PC-3 (cell line): ENCODE measurements around the gene CLEC4A. TPM values are rescaled to one million over a fixed set of nuclear protein-coding genes. Genes with fewer than 3 reads are reported as not detected.

Experiments
- ATAC-seq: fragments of 200-7000 bp; cut with Tn5 transposase; 2 replicates; pipeline ENCODE4 v1.9.1; 2020; ENCODE audit warnings: mild to moderate bottlenecking, moderate library complexity
- Bru-seq: library from RNA; stranded (reverse); fragments of 400-500 nt; gene quantifications from one replicate; lab custom pipeline; 2021; lab: Mats Ljungman, UMichigan
- BruChase-seq, 2 experiments: library from RNA; stranded (reverse); fragments of 400-500 nt; gene quantifications; one replicate each; lab custom pipeline; 2021; lab: Mats Ljungman, UMichigan
- BruUV-seq: library from RNA; stranded (reverse); fragments of 400-500 nt; replicated peaks from 2 replicates; lab custom pipeline; 2021; lab: Mats Ljungman, UMichigan
- CTCF ChIA-PET: fragments of 300-600 bp; sonication (Branson Sonifier 250); formaldehyde crosslinking; loops from one replicate; lab custom pipeline; 2022; ENCODE audit warnings: antibody characterized with exemption; lab: Charles Lee
- POLR2A ChIA-PET: fragments of 300-600 bp; sonication (Branson Sonifier 250); formaldehyde crosslinking; loops from one replicate; lab custom pipeline; 2022; ENCODE audit warnings: antibody characterized with exemption; ENCODE audit not compliant: unreplicated experiment; lab: Charles Lee
- DNase-seq: peaks from one replicate; pipeline ENCODE4 v3.0.0-alpha.2; 2015
- H2AFZ ChIP-seq: fragments of 300-600 bp; sonication (generic); 2 replicates; pipeline ENCODE4 v1.6.0; 2016; ENCODE audit warnings: antibody characterized with exemption, low read length
- H3F3A ChIP-seq: fragments of 300-600 bp; sonication (generic); one replicate; pipeline ENCODE4 v1.6.0; 2017; ENCODE audit warnings: antibody characterized with exemption, low read length, control low read depth, mild to moderate bottlenecking; ENCODE audit not compliant: unreplicated experiment
- H3K27ac ChIP-seq: fragments of 300-600 bp; sonication (generic); 2 replicates; pipeline ENCODE4 v1.5.1; 2016; ENCODE audit warnings: mild to moderate bottlenecking, low read length
- H3K27me3 ChIP-seq: fragments of 300-600 bp; sonication (generic); 2 replicates; pipeline ENCODE4 v1.6.1; 2016; ENCODE audit warnings: low read length, mixed read lengths
- H3K36me3 ChIP-seq: fragments of 300-600 bp; sonication (generic); 2 replicates; pipeline ENCODE4 v1.6.1; 2016; ENCODE audit warnings: low read depth, mixed run types, low read length, mixed read lengths
- H3K4me1 ChIP-seq: fragments of 300-600 bp; sonication (generic); 2 replicates; pipeline ENCODE4 v1.5.1; 2016; ENCODE audit warnings: low read length; ENCODE audit not compliant: insufficient read depth
- H3K4me2 ChIP-seq: fragments of 300-600 bp; sonication (generic); 2 replicates; pipeline ENCODE4 v1.6.0; 2016; ENCODE audit warnings: low read length
- H3K4me3 ChIP-seq: fragments of 300-600 bp; sonication (generic); 2 replicates; pipeline ENCODE4 v1.5.1; 2016; ENCODE audit warnings: mild to moderate bottlenecking, low read length, mixed read lengths
- H3K79me2 ChIP-seq: fragments of 300-600 bp; sonication (generic); 2 replicates; pipeline ENCODE4 v1.6.1; 2017; ENCODE audit warnings: low read length, mixed read lengths
- H3K9ac ChIP-seq: fragments of 300-600 bp; sonication (generic); 2 replicates; pipeline ENCODE4 v1.6.0; 2016; ENCODE audit warnings: mild to moderate bottlenecking, low read length
- H3K9me2 ChIP-seq: fragments of 300-600 bp; sonication (generic); replicated peaks from 2 replicates; pipeline ENCODE4 v1.6.1; 2016; ENCODE audit warnings: mixed run types, low read length, mixed read lengths
- H3K9me3 ChIP-seq: fragments of 300-600 bp; sonication (generic); 2 replicates; pipeline ENCODE4 v1.6.1; 2016; ENCODE audit warnings: low read length, mixed read lengths
- H4K20me1 ChIP-seq: fragments of 300-600 bp; sonication (generic); 2 replicates; pipeline ENCODE4 v1.6.1; 2016; ENCODE audit warnings: low read length, mixed read lengths
- EZH2 ChIP-seq: fragments of 300-600 bp; sonication (generic); IDR thresholded peaks from one replicate; pipeline ENCODE4 v1.6.1; 2017; ENCODE audit warnings: antibody characterized with exemption, mild to moderate bottlenecking, low read length; ENCODE audit not compliant: unreplicated experiment
- EZH2phosphoT487 ChIP-seq: fragments of 300-600 bp; sonication (generic); IDR thresholded peaks from 2 replicates; pipeline ENCODE4 v1.6.1; 2018; ENCODE audit warnings: mild to moderate bottlenecking, antibody characterized with exemption, low read length, borderline replicate concordance
- intact Hi-C: fragments of 100-400 bp; cut with micrococcal nuclease; formaldehyde crosslinking; loops from 2 replicates; pipeline ENCODE4 v1.9.0; 2023
- long read RNA-seq: library from polyadenylated mRNA; unstranded; transcript quantifications from one replicate; pipeline ENCODE4 v2.0.0, GENCODE V29; 2021; ENCODE audit not compliant: unreplicated experiment
- total RNA-seq: library from RNA; depleted of rRNA; stranded (reverse); fragments of >200 nt; gene quantifications from 2 replicates; pipeline ENCODE4 v1.2.3, GENCODE V29; 2014; rRNA removed
- TF ChIP-seq, protein P1 (sequence below): fragments of 300-600 bp; sonication (generic); conservative IDR thresholded peaks from 2 replicates; pipeline ENCODE4 v1.5.1; 2017; ENCODE audit warnings: antibody characterized with exemption, low read depth, mild to moderate bottlenecking, low read length

Gene CLEC4A
- 0.51 TPM in 1 of 2 replicates, not detected in the other for total RNA-seq
- percentile 33 among the genes with signal in this experiment for Bru-seq, nascent RNA
- BruChase-seq, experiment 1, labeled RNA remaining after a 6-hour chase, result percentile 64 among the genes with signal in this experiment
- percentile 58 among the genes with signal in this experiment for BruChase-seq, experiment 2, labeled RNA remaining after a 2-hour chase
- long read RNA-seq, result 0 reads

DNA sequence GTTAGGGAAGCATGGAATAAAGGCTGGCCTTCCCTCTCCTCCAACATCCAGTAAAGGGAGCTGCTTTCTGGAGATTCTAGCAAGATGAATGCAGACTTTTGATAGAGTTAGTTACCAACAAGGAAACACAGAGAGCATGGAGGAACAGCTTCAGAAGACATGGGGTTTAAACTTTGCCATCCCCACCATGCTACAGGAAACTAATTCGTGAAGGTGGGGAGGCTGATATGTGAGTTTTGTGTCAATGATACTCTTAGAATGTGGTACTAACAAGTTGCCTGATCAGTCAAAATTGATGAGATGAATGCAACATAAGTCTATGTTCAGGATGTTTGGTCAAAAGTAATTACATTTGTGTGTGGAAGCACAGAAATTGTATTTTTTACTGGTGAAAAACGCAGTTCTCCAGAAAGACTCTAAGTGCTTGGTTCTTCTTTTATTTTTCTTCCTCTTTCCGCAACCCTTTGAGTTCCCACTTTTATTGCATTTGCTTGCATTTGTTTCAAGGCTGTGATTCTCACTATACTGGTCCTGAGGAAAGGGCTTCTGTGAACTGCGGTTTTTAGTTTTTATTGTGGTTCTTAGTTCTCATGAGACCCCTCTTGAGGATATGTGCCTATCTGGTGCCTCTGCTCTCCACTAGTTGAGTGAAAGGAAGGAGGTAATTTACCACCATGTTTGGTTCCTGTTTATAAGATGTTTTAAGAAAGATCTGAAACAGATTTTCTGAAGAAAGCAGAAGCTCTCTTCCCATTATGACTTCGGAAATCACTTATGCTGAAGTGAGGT lies at the start of gene CLEC4A:
CLEC4A (plus strand) TSS at position 494 of the 789 bp plus-strand sequence; CDS start at position 756, 262 bp downstream.
- BruUV-seq, result no TSS peak
- ATAC-seq, result no peak

DNA sequence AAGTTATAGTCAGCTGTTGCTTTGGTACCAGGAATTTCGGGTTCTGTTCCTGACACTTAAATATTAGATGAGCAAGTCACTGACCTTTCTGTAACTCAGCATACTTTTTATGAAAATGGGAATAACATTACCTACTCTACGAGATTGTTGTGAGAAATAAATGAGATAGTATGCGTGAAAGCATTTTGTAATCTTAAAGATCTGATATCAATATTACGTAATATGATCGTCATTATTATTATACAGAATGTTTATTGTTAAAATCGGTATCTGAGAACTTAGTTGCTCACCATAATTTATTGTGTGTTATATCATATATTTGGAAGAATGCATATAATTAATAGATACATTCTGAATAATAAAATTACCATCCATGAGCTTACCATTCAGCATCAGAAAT lies 47.5 kb upstream of the CLEC4A start:
- no peak overlapping the region for H3K9ac ChIP-seq
- ATAC-seq (no peak), DNase-seq (no peak)
- H3K4me1 ChIP-seq, result peaks cover 18% of the 10 kb centered on the region
- H3K9me3 ChIP-seq, result no peaks in the 10 kb centered on the region
- H3K79me2 ChIP-seq, result 0 out of 2 replicates have a peak, but pooled peaks cover 4% of the 10 kb centered on the region
- no peak overlapping the region for H3K4me2 ChIP-seq
- H4K20me1 ChIP-seq, result no peaks in the 10 kb centered on the region
- H3K4me3 ChIP-seq, result no peak overlapping the region
- ChIA-PET CTCF (no interaction called here), POLR2A (no interaction called here)
- BruUV-seq, result no TSS peak
- H3K9me2 ChIP-seq, result no peaks in the 10 kb centered on the region
- H3K36me3 ChIP-seq, result no peaks in the 10 kb centered on the region
- no peaks in the 10 kb centered on the region for H3K27me3 ChIP-seq
- intact Hi-C loops, result loop anchor here (5.0 kb wide), 1 partner anchor 44 kb away; the partner anchor contains the start of gene FOXJ2
- TF ChIP-seq EZH2, result no peak
- TF ChIP-seq, protein P1, sequence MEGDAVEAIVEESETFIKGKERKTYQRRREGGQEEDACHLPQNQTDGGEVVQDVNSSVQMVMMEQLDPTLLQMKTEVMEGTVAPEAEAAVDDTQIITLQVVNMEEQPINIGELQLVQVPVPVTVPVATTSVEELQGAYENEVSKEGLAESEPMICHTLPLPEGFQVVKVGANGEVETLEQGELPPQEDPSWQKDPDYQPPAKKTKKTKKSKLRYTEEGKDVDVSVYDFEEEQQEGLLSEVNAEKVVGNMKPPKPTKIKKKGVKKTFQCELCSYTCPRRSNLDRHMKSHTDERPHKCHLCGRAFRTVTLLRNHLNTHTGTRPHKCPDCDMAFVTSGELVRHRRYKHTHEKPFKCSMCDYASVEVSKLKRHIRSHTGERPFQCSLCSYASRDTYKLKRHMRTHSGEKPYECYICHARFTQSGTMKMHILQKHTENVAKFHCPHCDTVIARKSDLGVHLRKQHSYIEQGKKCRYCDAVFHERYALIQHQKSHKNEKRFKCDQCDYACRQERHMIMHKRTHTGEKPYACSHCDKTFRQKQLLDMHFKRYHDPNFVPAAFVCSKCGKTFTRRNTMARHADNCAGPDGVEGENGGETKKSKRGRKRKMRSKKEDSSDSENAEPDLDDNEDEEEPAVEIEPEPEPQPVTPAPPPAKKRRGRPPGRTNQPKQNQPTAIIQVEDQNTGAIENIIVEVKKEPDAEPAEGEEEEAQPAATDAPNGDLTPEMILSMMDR, result no peak
- TF ChIP-seq EZH2phosphoT487, result no peak
- H3K27ac ChIP-seq, result no peak overlapping the region
- H3F3A ChIP-seq, result no peaks in the 10 kb centered on the region
- H2AFZ ChIP-seq, result no peak overlapping the region

More for the DNA sequence above, at the start of gene CLEC4A:
- Histone ChIP-seq H3K9ac (no peak within 1 kb of the TSS), H3F3A (no peaks in the 10 kb centered on the region), H4K20me1 (no peaks in the 10 kb centered on the region), H3K9me3 (no peaks in the 10 kb centered on the region), H3K27ac (no peak within 1 kb of the TSS), H3K79me2 (no peaks in the 10 kb centered on the region), H3K36me3 (no peaks in the 10 kb centered on the region), H3K27me3 (no peaks in the 10 kb centered on the region), H2AFZ (no peak within 1 kb of the TSS), H3K4me2 (no peak within 1 kb of the TSS), H3K9me2 (no peaks in the 10 kb centered on the region), H3K4me3 (no peak within 1 kb of the TSS), H3K4me1 (no peaks in the 10 kb centered on the region)
- ChIA-PET POLR2A (no interaction called here), CTCF (no interaction called here)
- intact Hi-C loops, result loop anchor here (10.0 kb wide), 1 partner anchor 331 kb away; the partner anchor contains the start of gene CLEC6A
- DNase-seq, result no peak
- TF ChIP-seq EZH2 (no peak), EZH2phosphoT487 (no peak)
- TF ChIP-seq, protein P1, result no peak
